Measurements from ENCODE around the gene AACS. TPM values are rescaled to one million over a fixed set of nuclear protein-coding genes. Genes with fewer than 3 reads are reported as not detected.
A peak's percentile ranks its signal among the peaks of the same experiment; 100 is the strongest.
"Not testable (repeated sequence)": the region's sequence is repeated elsewhere in the genome, so short reads cannot be mapped to it uniquely, and the experiment has no call there.

The AACS gene
- total RNA-seq, 1 experiment from 2014 or later, result 17.8 TPM

DNA sequence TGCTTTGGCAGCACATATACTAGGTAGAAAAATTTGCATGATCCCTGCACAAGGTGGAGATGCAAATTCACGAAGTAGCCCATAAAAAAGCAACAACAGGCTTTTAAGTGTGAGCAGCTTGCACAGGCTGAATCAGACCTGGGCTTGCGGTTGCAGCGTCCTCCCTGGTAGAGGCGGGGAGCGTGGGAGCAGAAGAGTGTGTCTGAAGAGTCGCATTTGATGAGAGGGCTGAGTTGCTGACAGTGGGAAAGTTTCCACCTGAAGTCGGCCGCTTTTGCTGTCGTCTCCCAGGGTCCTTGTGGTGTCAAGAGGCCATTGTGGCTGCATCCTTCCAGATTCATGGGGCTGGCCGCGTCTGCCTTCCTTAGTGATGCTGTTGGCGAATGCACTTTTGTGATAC lies 6.2 kb downstream of the AACS start:
- peak; percentile 76 for DNase-seq
- H3K4me3 ChIP-seq (ENCODE audit: low read length), result peak overlapping the region; percentile 53; the same call in 1 of the 2 replicates
- H3K9me3 ChIP-seq (ENCODE audit: low read length), result no peaks in the 10 kb centered on the region
- H4K20me1 ChIP-seq (ENCODE audit: insufficient read depth, low read depth, low read length), result peaks cover 4% of the 10 kb centered on the region; the same call in 1 of the 2 replicates
- 0 out of 2 replicates have a peak, but pooled peaks cover 3% of the 10 kb centered on the region for H3K79me2 ChIP-seq (ENCODE audit: low read length)
- no peak overlapping the region for H2AFZ ChIP-seq (ENCODE audit: low read length)
- no peaks in the 10 kb centered on the region for H3K9me2 ChIP-seq (replicated peaks; ENCODE audit: insufficient read depth, low read length)
- no peaks in the 10 kb centered on the region for H3K36me3 ChIP-seq (ENCODE audit: insufficient read depth, low read length)
- H3K4me2 ChIP-seq (ENCODE audit: low read depth, low read length, poor library complexity, severe bottlenecking), result peak overlapping the region; percentile 68
- H3K4me1 ChIP-seq (ENCODE audit: low read length), result peaks cover 29% of the 10 kb centered on the region
- peak overlapping the region; percentile 37 for H3K9ac ChIP-seq (ENCODE audit: low read length)
- H3K27ac ChIP-seq (ENCODE audit: low read length), result peak overlapping the region; percentile 4; the same call in 1 of the 2 replicates
- H3K27me3 ChIP-seq (ENCODE audit: low read length), result no peaks in the 10 kb centered on the region

DNA sequence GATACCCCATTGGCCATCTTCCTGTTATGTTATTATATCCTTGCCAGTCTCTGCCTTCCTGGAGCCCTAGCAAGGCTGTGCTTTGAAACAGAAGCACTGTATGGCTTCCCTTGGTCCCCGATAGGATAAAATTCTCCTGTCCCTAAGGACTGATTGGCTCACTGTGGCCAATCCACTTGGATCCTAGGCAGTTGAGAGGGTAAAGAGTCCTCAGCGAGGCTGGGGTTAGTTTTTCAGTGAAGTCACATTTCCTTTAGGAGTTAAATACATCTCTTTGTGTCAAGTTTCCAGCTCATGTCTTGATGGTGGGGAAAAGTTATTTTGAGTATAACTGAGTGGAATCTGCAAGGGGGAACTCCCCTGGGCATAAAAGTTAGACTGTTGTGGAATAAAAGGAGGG lies 7.3 kb downstream of the AACS start:
- H3K36me3 ChIP-seq (ENCODE audit: insufficient read depth, low read length), result no peaks in the 10 kb centered on the region; the same call in 1 of the 2 replicates
- peaks cover 29% of the 10 kb centered on the region for H3K4me1 ChIP-seq (ENCODE audit: low read length)
- no peaks in the 10 kb centered on the region for H3K9me2 ChIP-seq (replicated peaks; ENCODE audit: insufficient read depth, low read length)
- H3K9ac ChIP-seq (ENCODE audit: low read length), result no peak overlapping the region
- no peak for DNase-seq
- no peak overlapping the region for H3K4me3 ChIP-seq (ENCODE audit: low read length)
- H3K4me2 ChIP-seq (ENCODE audit: low read depth, low read length, poor library complexity, severe bottlenecking), result peak overlapping the region; percentile 68
- no peaks in the 10 kb centered on the region for H3K27me3 ChIP-seq (ENCODE audit: low read length)
- H3K9me3 ChIP-seq (ENCODE audit: low read length), result no peaks in the 10 kb centered on the region
- 0 out of 2 replicates have a peak, but pooled peaks cover 3% of the 10 kb centered on the region for H3K79me2 ChIP-seq (ENCODE audit: low read length)
- H2AFZ ChIP-seq (ENCODE audit: low read length), result no peak overlapping the region
- H4K20me1 ChIP-seq (ENCODE audit: insufficient read depth, low read depth, low read length), result no peaks in the 10 kb centered on the region
- no peak overlapping the region for H3K27ac ChIP-seq (ENCODE audit: low read length)

GRCh38 chr12:125074294-125074693 lies 9.1 kb downstream of the AACS start:
- H3K9ac ChIP-seq (ENCODE audit: low read length); H3K79me2 ChIP-seq (ENCODE audit: low read length); H3K36me3 ChIP-seq (ENCODE audit: insufficient read depth, low read length); H4K20me1 ChIP-seq (ENCODE audit: insufficient read depth, low read depth, low read length); H3K9me3 ChIP-seq (ENCODE audit: low read length); H3K27ac ChIP-seq (ENCODE audit: low read length); DNase-seq; H3K4me2 ChIP-seq (ENCODE audit: low read depth, low read length, poor library complexity, severe bottlenecking); H3K4me3 ChIP-seq (ENCODE audit: low read length); H3K9me2 ChIP-seq (replicated peaks; ENCODE audit: insufficient read depth, low read length); H3K27me3 ChIP-seq (ENCODE audit: low read length); H2AFZ ChIP-seq (ENCODE audit: low read length): not testable (repeated sequence)
- H3K4me1 ChIP-seq (ENCODE audit: low read length), result peaks cover 29% of the 10 kb centered on the region

- Histone ChIP-seq H3K4me2 (ENCODE audit: low read depth, low read length, poor library complexity, severe bottlenecking) (no peak overlapping the region), H3K9ac (ENCODE audit: low read length) (no peak overlapping the region), H3K9me2 (replicated peaks; ENCODE audit: insufficient read depth, low read length) (no peaks in the 10 kb centered on the region), H3K27ac (ENCODE audit: low read length) (no peak overlapping the region), H3K79me2 (ENCODE audit: low read length) (0 out of 2 replicates have a peak, but pooled peaks cover 3% of the 10 kb centered on the region), H4K20me1 (ENCODE audit: insufficient read depth, low read depth, low read length) (no peaks in the 10 kb centered on the region), H2AFZ (ENCODE audit: low read length) (no peak overlapping the region), H3K36me3 (ENCODE audit: insufficient read depth, low read length) (no peaks in the 10 kb centered on the region; the same call in 1 of the 2 replicates), H3K9me3 (ENCODE audit: low read length) (no peaks in the 10 kb centered on the region), H3K27me3 (ENCODE audit: low read length) (no peaks in the 10 kb centered on the region), H3K4me3 (ENCODE audit: low read length) (no peak overlapping the region), H3K4me1 (ENCODE audit: low read length) (peaks cover 14% of the 10 kb centered on the region)
- DNase-seq, result no peak
Measured at GRCh38 chr12:125076103-125076502, 10.9 kb downstream of the AACS start.

DNA sequence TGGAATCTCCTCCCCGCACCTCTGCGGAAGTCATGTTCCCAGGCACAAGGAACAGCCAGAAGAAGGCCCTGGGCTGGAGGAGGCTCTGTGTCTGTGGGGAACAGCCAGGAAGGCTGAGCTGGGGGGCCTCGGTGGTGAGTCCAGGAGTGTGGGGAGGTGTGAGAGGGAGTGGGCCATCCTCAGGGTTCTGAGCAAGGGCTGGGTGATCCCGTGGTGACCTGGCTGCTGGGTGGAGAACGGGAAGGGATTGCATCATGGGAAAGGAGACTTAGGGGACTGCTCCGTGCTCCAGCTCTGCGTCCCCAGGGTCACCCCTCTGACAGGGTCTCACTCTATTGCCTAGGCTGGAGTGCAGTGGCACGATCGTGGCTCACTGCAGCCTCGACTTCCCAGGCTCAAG lies 13.8 kb downstream of the AACS start:
- H2AFZ ChIP-seq (ENCODE audit: low read length), result no peak overlapping the region
- no peak for DNase-seq
- no peak overlapping the region for H3K4me2 ChIP-seq (ENCODE audit: low read depth, low read length, poor library complexity, severe bottlenecking)
- H3K9me3 ChIP-seq (ENCODE audit: low read length), result no peaks in the 10 kb centered on the region
- no peak overlapping the region for H3K9ac ChIP-seq (ENCODE audit: low read length)
- no peaks in the 10 kb centered on the region for H3K79me2 ChIP-seq (ENCODE audit: low read length)
- no peaks in the 10 kb centered on the region for H3K9me2 ChIP-seq (replicated peaks; ENCODE audit: insufficient read depth, low read length)
- H3K4me3 ChIP-seq (ENCODE audit: low read length), result no peak overlapping the region
- H3K27ac ChIP-seq (ENCODE audit: low read length), result no peak overlapping the region
- H4K20me1 ChIP-seq (ENCODE audit: insufficient read depth, low read depth, low read length), result no peaks in the 10 kb centered on the region
- no peaks in the 10 kb centered on the region for H3K4me1 ChIP-seq (ENCODE audit: low read length)
- H3K36me3 ChIP-seq (ENCODE audit: insufficient read depth, low read length), result no peaks in the 10 kb centered on the region; the same call in 1 of the 2 replicates
- H3K27me3 ChIP-seq (ENCODE audit: low read length), result no peaks in the 10 kb centered on the region

GRCh38 chr12:125079648-125080645 lies 14.7 kb downstream of the AACS start:
- no peak overlapping the region for H3K27ac ChIP-seq (ENCODE audit: low read length)
- H3K9ac ChIP-seq (ENCODE audit: low read length), result no peak overlapping the region
- H3K4me3 ChIP-seq (ENCODE audit: low read length), result no peak overlapping the region
- H3K9me2 ChIP-seq (replicated peaks; ENCODE audit: insufficient read depth, low read length), result no peaks in the 10 kb centered on the region
- no peaks in the 10 kb centered on the region; the same call in 1 of the 2 replicates for H3K36me3 ChIP-seq (ENCODE audit: insufficient read depth, low read length)
- no peak for DNase-seq
- H3K9me3 ChIP-seq (ENCODE audit: low read length), result no peaks in the 10 kb centered on the region
- no peak overlapping the region for H3K4me2 ChIP-seq (ENCODE audit: low read depth, low read length, poor library complexity, severe bottlenecking)
- no peaks in the 10 kb centered on the region for H4K20me1 ChIP-seq (ENCODE audit: insufficient read depth, low read depth, low read length)
- H2AFZ ChIP-seq (ENCODE audit: low read length), result no peak overlapping the region
- H3K4me1 ChIP-seq (ENCODE audit: low read length), result no peaks in the 10 kb centered on the region
- H3K27me3 ChIP-seq (ENCODE audit: low read length), result no peaks in the 10 kb centered on the region
- no peaks in the 10 kb centered on the region for H3K79me2 ChIP-seq (ENCODE audit: low read length)

DNA sequence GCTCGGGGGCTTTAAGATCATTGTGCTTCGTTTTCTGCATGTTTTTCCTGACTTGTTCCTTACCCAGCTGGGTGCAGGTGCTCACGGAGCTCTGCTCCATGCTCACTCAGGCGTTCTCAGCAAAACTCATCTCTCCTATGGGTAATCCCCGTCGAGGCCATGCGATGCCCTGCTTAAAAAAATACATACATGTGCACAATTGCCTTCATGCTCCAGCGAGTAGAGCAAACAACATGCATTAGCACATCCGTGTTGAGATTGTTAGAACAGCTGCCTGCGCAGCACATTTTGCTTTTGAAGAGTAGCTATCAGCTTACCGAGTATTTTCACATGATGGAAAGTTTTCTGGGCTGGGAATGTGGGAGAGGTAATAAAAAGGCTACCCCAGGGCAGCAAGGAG lies 16.2 kb downstream of the AACS start:
- Histone ChIP-seq H3K27ac (ENCODE audit: low read length) (no peak overlapping the region), H3K9me2 (replicated peaks; ENCODE audit: insufficient read depth, low read length) (no peaks in the 10 kb centered on the region), H3K9ac (ENCODE audit: low read length) (no peak overlapping the region), H3K9me3 (ENCODE audit: low read length) (no peaks in the 10 kb centered on the region), H3K79me2 (ENCODE audit: low read length) (no peaks in the 10 kb centered on the region), H3K4me2 (ENCODE audit: low read depth, low read length, poor library complexity, severe bottlenecking) (no peak overlapping the region), H3K4me3 (ENCODE audit: low read length) (no peak overlapping the region), H3K27me3 (ENCODE audit: low read length) (no peaks in the 10 kb centered on the region), H2AFZ (ENCODE audit: low read length) (no peak overlapping the region), H3K4me1 (ENCODE audit: low read length) (no peaks in the 10 kb centered on the region), H4K20me1 (ENCODE audit: insufficient read depth, low read depth, low read length) (no peaks in the 10 kb centered on the region), H3K36me3 (ENCODE audit: insufficient read depth, low read length) (no peaks in the 10 kb centered on the region; the same call in 1 of the 2 replicates)
- DNase-seq, result no peak

DNA sequence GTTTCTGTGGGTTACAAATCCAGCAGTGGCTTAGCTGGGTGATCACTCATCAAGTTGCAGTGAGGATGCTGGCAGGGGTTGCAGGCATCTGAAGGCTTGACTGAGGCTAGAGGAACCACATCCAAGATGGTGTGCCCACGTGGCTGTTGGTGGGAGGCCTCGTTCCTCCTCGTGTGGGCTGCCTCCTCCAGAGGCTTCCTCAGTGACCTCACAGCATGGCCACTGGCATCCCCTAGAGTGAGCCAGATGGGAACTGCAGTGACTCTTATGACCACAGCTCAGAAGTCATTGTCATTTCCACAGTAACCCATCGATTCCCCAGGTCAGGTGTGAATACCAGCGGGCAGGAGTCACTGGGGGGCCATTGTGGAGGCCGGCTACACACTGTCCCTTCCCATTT lies 17.8 kb downstream of the AACS start:
- Histone ChIP-seq H3K27me3 (ENCODE audit: low read length) (no peaks in the 10 kb centered on the region), H2AFZ (ENCODE audit: low read length) (no peak overlapping the region), H3K4me3 (ENCODE audit: low read length) (no peak overlapping the region), H3K4me2 (ENCODE audit: low read depth, low read length, poor library complexity, severe bottlenecking) (no peak overlapping the region), H3K79me2 (ENCODE audit: low read length) (no peaks in the 10 kb centered on the region), H3K36me3 (ENCODE audit: insufficient read depth, low read length) (no peaks in the 10 kb centered on the region), H3K9me2 (replicated peaks; ENCODE audit: insufficient read depth, low read length) (no peaks in the 10 kb centered on the region), H3K9ac (ENCODE audit: low read length) (no peak overlapping the region), H3K27ac (ENCODE audit: low read length) (no peak overlapping the region), H4K20me1 (ENCODE audit: insufficient read depth, low read depth, low read length) (no peaks in the 10 kb centered on the region), H3K9me3 (ENCODE audit: low read length) (no peaks in the 10 kb centered on the region), H3K4me1 (ENCODE audit: low read length) (no peaks in the 10 kb centered on the region)
- no peak for DNase-seq
